Epithelial cell of proximal tubule (primary cell): Measurements from ENCODE around the gene GPR135. TPM values are rescaled to one million over a fixed set of nuclear protein-coding genes. Genes with fewer than 3 reads are reported as not detected.
"Not testable (repeated sequence)": the region's sequence is repeated elsewhere in the genome, so short reads cannot be mapped to it uniquely, and the experiment has no call there.

ENCODE experiments used
- DNase-seq: peaks from one replicate; pipeline ENCODE4 v3.0.0-alpha.2; 2011; ENCODE audit warnings: low read depth
- H3K4me3 ChIP-seq: 2 replicates; pipeline ENCODE4 v1.5.1; 2011; ENCODE audit warnings: low read depth, mild to moderate bottlenecking, low read length
- CTCF ChIP-seq: conservative IDR thresholded peaks from 2 replicates; pipeline ENCODE4 v1.5.1; 2012; ENCODE audit warnings: low read depth, mild to moderate bottlenecking, low read length
- total RNA-seq: library from RNA; depleted of rRNA; stranded (reverse); fragments of >200 nt; gene quantifications from 2 replicates; pipeline ENCODE4 v1.2.3, GENCODE V29; 2015

Gene GPR135
- total RNA-seq, 1 donor from 2014 or later: 1.3 TPM

GRCh38 chr14:59460378-59460777 lies 4.8 kb downstream of the GPR135 start:
- no peak for TF ChIP-seq CTCF

GRCh38 chr14:59458486-59458885 lies 6.7 kb downstream of the GPR135 start:
- no peak for DNase-seq
- TF ChIP-seq CTCF: no peak
- no peak overlapping the region for H3K4me3 ChIP-seq

More at GRCh38 chr14:59460378-59460777, 4.8 kb downstream of the GPR135 start:
- no peak overlapping the region for H3K4me3 ChIP-seq
- DNase-seq: no peak

- no peak for DNase-seq
- TF ChIP-seq CTCF: no peak
- no peak overlapping the region for H3K4me3 ChIP-seq
Measured at GRCh38 chr14:59455411-59455810, 9.8 kb downstream of the GPR135 start.

GRCh38 chr14:59454139-59454538 lies 11.0 kb downstream of the GPR135 start:
- no peak overlapping the region for H3K4me3 ChIP-seq
- TF ChIP-seq CTCF: no peak
- peak; percentile 51 for DNase-seq

GRCh38 chr14:59451849-59452248 lies 13.3 kb downstream of the GPR135 start:
- no peak for TF ChIP-seq CTCF
- DNase-seq: no peak
- no peak overlapping the region for H3K4me3 ChIP-seq

GRCh38 chr14:59450716-59451115 lies 14.5 kb downstream of the GPR135 start:
- no peak for DNase-seq

GRCh38 chr14:59448673-59449072 lies 16.5 kb downstream of the GPR135 start:
- DNase-seq, H3K4me3 ChIP-seq: not testable (repeated sequence)

More at GRCh38 chr14:59450716-59451115, 14.5 kb downstream of the GPR135 start:
- TF ChIP-seq CTCF: no peak
- H3K4me3 ChIP-seq: no peak overlapping the region
